Measurements from ENCODE around the gene TAPBP. TPM values are rescaled to one million over a fixed set of nuclear protein-coding genes. Genes with fewer than 3 reads are reported as not detected.

TAPBP gene
- total RNA-seq, 1 experiment from 2014 or later = 67.2 TPM

DNA sequence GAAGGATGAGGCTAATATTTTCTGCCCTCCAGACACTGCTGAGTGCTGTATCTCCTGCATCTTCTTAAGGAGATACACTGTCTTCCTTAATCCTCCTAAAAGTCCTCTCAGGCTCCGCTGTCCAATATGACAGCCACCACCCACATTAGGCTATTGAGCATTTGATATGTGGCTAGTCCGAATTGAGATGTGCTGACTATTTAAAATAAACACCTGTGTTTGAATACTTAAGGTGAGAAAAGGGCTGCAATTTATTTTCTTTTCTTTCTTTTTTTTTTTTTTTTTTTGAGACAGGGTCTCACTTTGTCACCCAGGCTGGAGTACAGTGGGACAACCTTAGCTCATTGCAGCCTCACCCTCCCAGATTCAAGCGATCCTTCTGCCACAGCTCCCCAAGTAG, 12.0 kb downstream of the TAPBP start:
- Histone ChIP-seq H3F3A (ENCODE audit: low read length, unreplicated experiment) (peaks cover 3% of the 10 kb centered on the region), H3K27me3 (ENCODE audit: low read length) (no peaks in the 10 kb centered on the region), H3K4me3 (ENCODE audit: low read length) (no peak overlapping the region), H3K9me3 (ENCODE audit: low read length) (no peaks in the 10 kb centered on the region), H3K9ac (ENCODE audit: low read length) (no peak overlapping the region), H3K27ac (ENCODE audit: low read length) (no peak overlapping the region), H3K9me2 (replicated peaks; ENCODE audit: low read length) (no peaks in the 10 kb centered on the region), H3K4me1 (ENCODE audit: insufficient read depth, low read length) (peaks cover 13% of the 10 kb centered on the region), H4K20me1 (ENCODE audit: low read length) (no peaks in the 10 kb centered on the region), H3K79me2 (ENCODE audit: low read length) (peaks cover 20% of the 10 kb centered on the region), H3K36me3 (ENCODE audit: low read depth, low read length) (peaks cover 7% of the 10 kb centered on the region), H3K4me2 (ENCODE audit: low read length) (no peak overlapping the region), H2AFZ (ENCODE audit: low read length) (no peak overlapping the region)
- intact Hi-C loops (cut with micrococcal nuclease) = no loop called here
- ChIA-PET POLR2A (ENCODE audit: unreplicated experiment) (interaction anchor here (0.7 kb wide), 1 partner anchor 21 kb away, joined by 28 read pairs; no protein-coding TSS in a partner anchor), CTCF (no interaction called here)
- no peak for DNase-seq
- TF ChIP-seq EZH2 (IDR thresholded peaks at IDR 0.05; ENCODE audit: low read length, unreplicated experiment) (no peak), EZH2phosphoT487 (IDR thresholded peaks at IDR 0.05; ENCODE audit: borderline replicate concordance, low read length) (no peak)
- TF ChIP-seq, protein P1, sequence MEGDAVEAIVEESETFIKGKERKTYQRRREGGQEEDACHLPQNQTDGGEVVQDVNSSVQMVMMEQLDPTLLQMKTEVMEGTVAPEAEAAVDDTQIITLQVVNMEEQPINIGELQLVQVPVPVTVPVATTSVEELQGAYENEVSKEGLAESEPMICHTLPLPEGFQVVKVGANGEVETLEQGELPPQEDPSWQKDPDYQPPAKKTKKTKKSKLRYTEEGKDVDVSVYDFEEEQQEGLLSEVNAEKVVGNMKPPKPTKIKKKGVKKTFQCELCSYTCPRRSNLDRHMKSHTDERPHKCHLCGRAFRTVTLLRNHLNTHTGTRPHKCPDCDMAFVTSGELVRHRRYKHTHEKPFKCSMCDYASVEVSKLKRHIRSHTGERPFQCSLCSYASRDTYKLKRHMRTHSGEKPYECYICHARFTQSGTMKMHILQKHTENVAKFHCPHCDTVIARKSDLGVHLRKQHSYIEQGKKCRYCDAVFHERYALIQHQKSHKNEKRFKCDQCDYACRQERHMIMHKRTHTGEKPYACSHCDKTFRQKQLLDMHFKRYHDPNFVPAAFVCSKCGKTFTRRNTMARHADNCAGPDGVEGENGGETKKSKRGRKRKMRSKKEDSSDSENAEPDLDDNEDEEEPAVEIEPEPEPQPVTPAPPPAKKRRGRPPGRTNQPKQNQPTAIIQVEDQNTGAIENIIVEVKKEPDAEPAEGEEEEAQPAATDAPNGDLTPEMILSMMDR (conservative IDR thresholded peaks at IDR 0.05; ENCODE audit: low read depth, low read length) = no peak
- no peak for ATAC-seq
- BruUV-seq (replicated peaks) = no TSS peak

DNA sequence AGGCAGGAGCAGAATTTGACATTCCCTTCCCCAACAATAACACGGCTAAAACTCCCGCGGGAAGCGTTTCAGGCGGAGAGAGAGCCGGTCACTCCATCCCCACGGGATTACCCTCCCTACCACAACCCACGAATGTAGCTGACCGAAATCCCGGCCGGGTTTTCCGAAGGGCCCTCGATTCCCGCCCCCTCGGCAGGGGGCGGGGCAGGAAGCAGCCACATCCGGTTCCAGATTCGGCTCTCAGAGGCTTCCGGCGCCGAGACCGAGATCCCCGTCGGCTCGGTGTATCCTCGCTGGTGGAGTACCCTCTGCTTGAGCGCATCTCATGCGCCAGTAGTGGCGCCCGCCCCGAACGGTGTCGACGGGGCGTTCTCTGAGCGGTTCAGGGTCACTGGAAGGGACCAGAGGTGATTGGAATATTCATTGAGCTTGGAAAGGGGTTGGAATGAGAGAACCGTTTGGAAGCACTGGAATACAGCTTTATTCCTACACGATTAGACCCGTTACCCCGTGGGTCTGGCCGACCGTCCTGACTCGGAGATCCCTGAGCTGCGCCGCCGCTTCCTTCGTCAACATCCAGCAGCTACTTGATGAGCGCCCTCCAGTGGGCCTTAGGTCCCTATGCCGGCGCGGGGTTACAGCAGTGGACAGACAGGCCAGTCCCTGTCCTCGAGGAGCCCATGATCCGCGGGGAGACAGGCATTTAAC, 14.5 kb downstream of the TAPBP start:
- no peaks in the 10 kb centered on the region for H3K9me3 ChIP-seq (ENCODE audit: low read length)
- peak; percentile 93 for DNase-seq
- peak overlapping the region; percentile 92 for H3K27ac ChIP-seq (ENCODE audit: low read length)
- ChIA-PET POLR2A (ENCODE audit: unreplicated experiment) (interaction anchor here (1.0 to 1.1 kb wide), 3 partner anchors 10 to 18 kb away, joined by 4 to 16 read pairs (median 7); partner anchors contain the start of genes PFDN6, WDR46 and ZBTB22), CTCF (interaction anchor here (0.6 to 1.0 kb wide), 5 partner anchors 18 to 1104 kb away, joined by 3 to 5 read pairs (median 5); partner anchors contain the start of genes B3GALT4 and ZBTB22)
- peak overlapping the region; percentile 100 for H3K4me2 ChIP-seq (ENCODE audit: low read length)
- H3K9ac ChIP-seq (ENCODE audit: low read length) = peak overlapping the region; percentile 80
- TF ChIP-seq EZH2 (IDR thresholded peaks at IDR 0.05; ENCODE audit: low read length, unreplicated experiment) (no peak), EZH2phosphoT487 (IDR thresholded peaks at IDR 0.05; ENCODE audit: borderline replicate concordance, low read length) (no peak)
- TF ChIP-seq, protein P1 (conservative IDR thresholded peaks at IDR 0.05; ENCODE audit: low read depth, low read length) = peak; percentile 87
- peak; percentile 55 for ATAC-seq
- H3K4me3 ChIP-seq (ENCODE audit: low read length) = peak overlapping the region; percentile 78
- H3F3A ChIP-seq (ENCODE audit: low read length, unreplicated experiment) = peaks cover 3% of the 10 kb centered on the region
- H4K20me1 ChIP-seq (ENCODE audit: low read length) = no peaks in the 10 kb centered on the region
- BruUV-seq (replicated peaks) = TSS peak; percentile 91
- H3K9me2 ChIP-seq (replicated peaks; ENCODE audit: low read length) = no peaks in the 10 kb centered on the region
- peaks cover 15% of the 10 kb centered on the region for H3K4me1 ChIP-seq (ENCODE audit: insufficient read depth, low read length)
- H3K36me3 ChIP-seq (ENCODE audit: low read depth, low read length) = peaks cover 3% of the 10 kb centered on the region; the same call in 1 of the 2 replicates
- H3K79me2 ChIP-seq (ENCODE audit: low read length) = peaks cover 20% of the 10 kb centered on the region
- intact Hi-C loops (cut with micrococcal nuclease) = loop anchor here (1.0 to 5.0 kb wide), 4 partner anchors 10 to 108 kb away; partner anchors contain the start of genes PFDN6 and WDR46
- H2AFZ ChIP-seq (ENCODE audit: low read length) = peak overlapping the region; percentile 77
- no peaks in the 10 kb centered on the region for H3K27me3 ChIP-seq (ENCODE audit: low read length)
